Ascending aorta (tissue), 2 donors: ENCODE measurements around the gene GSAP. TPM values are rescaled to one million over a fixed set of nuclear protein-coding genes. Genes with fewer than 3 reads are reported as not detected.
"Not testable (repeated sequence)": the region's sequence is repeated elsewhere in the genome, so short reads cannot be mapped to it uniquely, and the experiment has no call there.

Experiments
- DNase-seq, 2 donors: peaks; one replicate each; pipeline ENCODE4 v3.0.0-alpha.2; 2019; ENCODE audit warnings: low spot score in 2 of 2
- H3K27ac ChIP-seq, 2 donors: fragments of 200-600 bp; sonication (generic); one replicate each; pipeline ENCODE4 v1.5.1; 2016 to 2017; ENCODE audit warnings: mild to moderate bottlenecking in 1 of 2
- H3K27me3 ChIP-seq: fragments of 200-600 bp; sonication (generic); one replicate; pipeline ENCODE4 v1.5.1; 2017
- H3K36me3 ChIP-seq, 2 donors: fragments of 200-600 bp; sonication (generic); one replicate each; pipeline ENCODE4 v1.5.1; 2016
- H3K4me1 ChIP-seq, 2 donors: fragments of 200-600 bp; sonication (generic); one replicate each; pipeline ENCODE4 v1.5.1; 2016 to 2017; ENCODE audit warnings: mild to moderate bottlenecking in 1 of 2
- H3K4me3 ChIP-seq, 2 donors: fragments of 200-600 bp; sonication (generic); one replicate each; pipeline ENCODE4 v1.5.1; 2016 to 2017; ENCODE audit warnings: mild to moderate bottlenecking in 1 of 2
- H3K9me3 ChIP-seq, 2 donors: fragments of 200-600 bp; sonication (generic); one replicate each; pipeline ENCODE4 v1.5.1; 2016
- intact Hi-C: fragments of 100-400 bp; cut with DNase I; formaldehyde crosslinking; loops from one replicate; pipeline ENCODE4 v1.15.1; 2023
- total RNA-seq: library from RNA; depleted of rRNA; stranded (reverse); fragments of >200 nt; gene quantifications from one replicate; pipeline ENCODE4 v1.1.0, GENCODE V29; 2016
- TF ChIP-seq, protein P1 (sequence below), 3 experiments: fragments of 200-600 bp in 2 of 3; fragments of 450-650 bp in 1 of 3; sonication (generic) in 2 of 3; IDR thresholded peaks; one replicate each; pipeline ENCODE4 v1.5.1; 2016 to 2019; ENCODE audit warnings: antibody characterized with exemption in 3 of 3, mild to moderate bottlenecking in 1 of 3, moderate library complexity in 1 of 3

Gene GSAP
- total RNA-seq, 1 donor from 2014 or later, result 10.9 TPM

DNA sequence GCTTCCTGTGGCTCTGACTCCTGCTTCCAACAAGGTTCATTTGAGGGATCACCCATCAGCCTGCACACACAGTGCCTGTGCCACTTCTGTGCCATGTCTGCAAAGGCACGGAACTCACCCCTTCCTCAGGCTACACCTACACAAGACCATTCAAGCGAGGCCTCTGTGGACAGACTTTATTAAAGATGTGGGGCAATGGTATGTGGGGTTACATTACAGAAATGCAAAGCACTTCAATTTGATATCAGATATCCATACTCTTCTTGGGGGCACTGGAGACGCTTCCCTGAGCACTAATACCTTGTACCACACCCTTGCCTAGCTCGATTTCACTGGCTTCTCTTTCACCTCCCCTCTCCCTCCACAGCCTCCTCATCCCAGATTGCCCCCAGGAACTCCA is 132.1 kb downstream of the GSAP start:
- Histone ChIP-seq H3K9me3 (no peaks in the 10 kb centered on the region), H3K36me3 (no peaks in the 10 kb centered on the region), H3K4me1 (peaks cover 14 to 33% of the 10 kb centered on the region in 2 donors), H3K27me3 (no peaks in the 10 kb centered on the region), H3K27ac (peak overlapping the region; percentile 34 to 60), H3K4me3 (peak overlapping the region in 1 of 2 donors; percentile 54)
- intact Hi-C loops, result loop anchor here (2.0 kb wide), 1 partner anchor 43 kb away; no protein-coding TSS in a partner anchor
- no peak for DNase-seq
- TF ChIP-seq, protein P1, sequence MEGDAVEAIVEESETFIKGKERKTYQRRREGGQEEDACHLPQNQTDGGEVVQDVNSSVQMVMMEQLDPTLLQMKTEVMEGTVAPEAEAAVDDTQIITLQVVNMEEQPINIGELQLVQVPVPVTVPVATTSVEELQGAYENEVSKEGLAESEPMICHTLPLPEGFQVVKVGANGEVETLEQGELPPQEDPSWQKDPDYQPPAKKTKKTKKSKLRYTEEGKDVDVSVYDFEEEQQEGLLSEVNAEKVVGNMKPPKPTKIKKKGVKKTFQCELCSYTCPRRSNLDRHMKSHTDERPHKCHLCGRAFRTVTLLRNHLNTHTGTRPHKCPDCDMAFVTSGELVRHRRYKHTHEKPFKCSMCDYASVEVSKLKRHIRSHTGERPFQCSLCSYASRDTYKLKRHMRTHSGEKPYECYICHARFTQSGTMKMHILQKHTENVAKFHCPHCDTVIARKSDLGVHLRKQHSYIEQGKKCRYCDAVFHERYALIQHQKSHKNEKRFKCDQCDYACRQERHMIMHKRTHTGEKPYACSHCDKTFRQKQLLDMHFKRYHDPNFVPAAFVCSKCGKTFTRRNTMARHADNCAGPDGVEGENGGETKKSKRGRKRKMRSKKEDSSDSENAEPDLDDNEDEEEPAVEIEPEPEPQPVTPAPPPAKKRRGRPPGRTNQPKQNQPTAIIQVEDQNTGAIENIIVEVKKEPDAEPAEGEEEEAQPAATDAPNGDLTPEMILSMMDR (IDR thresholded peaks at IDR 0.05), result no peak

DNA sequence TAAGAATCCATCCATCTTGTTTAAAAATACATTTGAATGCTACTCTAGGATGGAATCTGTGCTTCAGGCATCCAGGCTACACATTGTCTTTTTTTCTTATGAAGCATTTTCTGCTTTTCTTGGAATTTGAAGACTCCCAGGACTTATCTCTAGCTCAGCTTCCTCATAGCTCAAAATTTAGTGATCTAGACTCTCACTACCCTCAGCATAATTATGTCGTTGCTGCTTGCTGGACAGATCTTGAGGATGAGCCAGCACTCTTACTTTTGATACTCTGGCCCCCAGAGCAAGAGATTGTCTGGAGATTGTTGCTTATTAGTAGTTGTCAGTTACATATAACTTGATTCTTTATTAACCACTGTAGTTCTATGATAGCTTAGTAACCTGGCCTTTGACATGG is 133.3 kb downstream of the GSAP start:
- intact Hi-C loops, result no loop called here
- TF ChIP-seq, protein P1 (IDR thresholded peaks at IDR 0.05), result no peak
- Histone ChIP-seq H3K9me3 (no peaks in the 10 kb centered on the region), H3K27ac (peak overlapping the region; percentile 60 to 64), H3K4me3 (peak overlapping the region; percentile 24 to 54), H3K27me3 (no peaks in the 10 kb centered on the region), H3K4me1 (peaks cover 14 to 25% of the 10 kb centered on the region in 2 donors), H3K36me3 (no peaks in the 10 kb centered on the region)
- no peak for DNase-seq

DNA sequence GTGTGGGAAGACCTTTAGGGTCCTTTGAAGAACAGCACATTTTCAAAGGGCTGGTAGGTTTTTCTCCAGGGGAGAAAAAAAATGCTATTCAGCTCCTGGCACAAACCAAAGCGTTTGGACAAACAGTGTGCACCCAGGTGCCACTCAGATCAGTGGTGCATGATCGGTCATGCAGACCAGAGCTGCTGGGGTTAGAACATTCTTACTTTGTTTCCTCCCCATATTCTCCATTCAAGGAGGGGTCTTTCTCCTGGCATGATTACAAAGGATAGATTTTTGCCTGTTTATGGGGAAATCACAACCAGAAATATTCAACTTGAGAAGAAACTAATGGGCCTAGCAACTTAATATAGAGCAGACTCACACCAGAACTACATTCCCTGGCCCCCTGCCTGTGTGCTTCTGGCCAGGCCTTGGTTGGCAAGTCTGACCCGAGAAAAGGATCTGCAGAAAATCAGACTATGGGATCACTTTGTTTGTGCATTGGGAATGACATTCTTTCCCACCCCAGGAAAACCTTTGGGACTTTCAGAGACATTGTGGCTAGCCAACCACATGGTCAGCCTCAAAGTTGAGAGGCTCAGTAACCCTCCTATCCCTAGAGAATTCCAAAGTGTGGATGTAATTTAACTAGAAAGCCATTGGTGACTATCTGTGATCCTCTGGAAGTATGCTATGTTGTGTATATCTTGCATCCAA is 134.2 kb downstream of the GSAP start:
- Histone ChIP-seq H3K36me3 (no peaks in the 10 kb centered on the region), H3K9me3 (no peaks in the 10 kb centered on the region), H3K4me1 (peaks cover 14 to 20% of the 10 kb centered on the region in 2 donors), H3K27me3 (no peaks in the 10 kb centered on the region), H3K4me3 (peak overlapping the region; percentile 24 to 54), H3K27ac (peak overlapping the region; percentile 60 to 64)
- TF ChIP-seq, protein P1 (IDR thresholded peaks at IDR 0.05), result no peak
- intact Hi-C loops, result no loop called here
- peak in 1 of 2 donors; percentile 72 for DNase-seq

DNA sequence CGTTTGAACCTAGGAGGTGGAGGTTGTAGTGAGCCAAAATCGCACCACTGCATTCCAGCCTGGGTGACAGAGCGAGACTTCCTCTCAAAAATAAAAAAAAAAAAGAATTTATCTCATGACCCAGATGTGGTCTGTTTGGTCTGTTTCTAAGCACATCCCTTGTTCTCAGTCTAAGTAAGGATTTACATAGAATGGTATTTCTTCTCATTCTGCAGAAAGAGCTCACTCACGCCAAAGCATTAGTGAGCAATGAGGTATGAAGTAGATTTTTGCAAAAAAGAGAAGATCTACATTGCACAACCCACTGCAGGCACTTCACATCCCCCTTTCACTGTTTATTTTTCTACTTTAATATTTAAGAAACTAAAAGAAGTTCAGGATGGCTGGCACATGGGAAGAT is 140.0 kb downstream of the GSAP start:
- no peaks in the 10 kb centered on the region for H3K36me3 ChIP-seq
- H3K27ac ChIP-seq, result peak overlapping the region; percentile 67 to 71
- H3K9me3 ChIP-seq, result no peaks in the 10 kb centered on the region
- H3K4me3 ChIP-seq, result no peak overlapping the region
- peaks cover 8 to 14% of the 10 kb centered on the region in 2 donors for H3K4me1 ChIP-seq
- H3K27me3 ChIP-seq, result no peaks in the 10 kb centered on the region
- no peak for DNase-seq
- intact Hi-C loops, result no loop called here
- TF ChIP-seq, protein P1 (IDR thresholded peaks at IDR 0.05), result no peak

DNA sequence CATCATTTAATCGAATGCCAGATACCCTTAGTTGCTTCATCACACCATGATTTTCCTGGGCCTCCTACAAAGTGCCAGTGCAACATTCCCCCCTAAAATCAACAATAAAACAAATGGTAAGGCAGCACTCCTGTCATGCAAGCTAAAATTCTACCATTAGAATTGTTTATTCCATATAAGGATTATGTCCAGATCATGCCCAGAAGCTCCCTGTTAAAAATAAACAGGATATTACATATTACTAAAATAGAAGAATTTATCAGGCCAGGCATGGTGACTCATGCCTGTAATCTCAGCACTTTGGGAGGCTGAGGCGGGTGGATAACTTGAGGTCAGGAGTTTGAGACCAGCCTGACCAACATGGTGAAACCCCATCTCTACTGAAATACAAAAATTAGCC is 140.5 kb downstream of the GSAP start:
- H3K27ac ChIP-seq, result peak overlapping the region; percentile 67 to 76
- H3K4me1 ChIP-seq, DNase-seq, intact Hi-C loops, H3K9me3 ChIP-seq, H3K4me3 ChIP-seq, H3K27me3 ChIP-seq, H3K36me3 ChIP-seq: not testable (repeated sequence)

DNA sequence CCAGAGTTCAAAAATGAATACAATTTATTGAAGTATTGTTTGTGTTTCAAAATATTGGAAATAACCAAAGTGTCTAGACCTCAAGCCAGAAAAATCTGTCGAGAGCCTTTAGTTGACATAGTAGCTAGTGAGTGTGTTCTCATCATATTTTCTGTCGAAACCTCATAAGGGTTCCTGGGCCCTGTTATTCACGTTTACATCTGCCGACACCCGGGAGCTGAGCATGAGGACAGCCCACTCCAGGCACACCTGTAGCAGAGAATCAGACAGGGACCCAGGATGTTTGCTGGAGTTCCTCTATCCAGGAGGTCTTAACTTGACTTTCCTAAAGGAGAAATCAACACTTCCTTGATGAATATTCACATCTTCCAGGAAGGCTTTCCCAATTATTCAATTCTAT is 144.4 kb downstream of the GSAP start:
- peaks cover 0 to 14% of the 10 kb centered on the region in 2 donors for H3K4me1 ChIP-seq
- H3K9me3 ChIP-seq, result no peaks in the 10 kb centered on the region
- TF ChIP-seq, protein P1 (IDR thresholded peaks at IDR 0.05), result no peak
- H3K27ac ChIP-seq, result peak overlapping the region in 1 of 2 donors; percentile 7
- intact Hi-C loops, result no loop called here
- no peak for DNase-seq
- H3K36me3 ChIP-seq, result no peaks in the 10 kb centered on the region
- H3K27me3 ChIP-seq, result no peaks in the 10 kb centered on the region
- no peak overlapping the region for H3K4me3 ChIP-seq
